Endothelial cell of umbilical vein (primary cell): ENCODE data around the gene ST3GAL4. TPM values are rescaled to one million over a fixed set of nuclear protein-coding genes. Genes with fewer than 3 reads are reported as not detected.

ENCODE experiments used
- BruUV-seq: library from RNA; stranded (reverse); fragments of 400-500 nt; replicated peaks from 2 replicates; lab custom pipeline; 2021; lab: Mats Ljungman, UMichigan
- CTCF ChIA-PET: fragments of 300-600, 350-600 bp; sonication (Branson Sonifier 250); formaldehyde crosslinking; loops from one replicate; lab custom pipeline; 2021; ENCODE audit warnings: antibody characterized with exemption, inconsistent platforms; lab: Charles Lee
- POLR2A ChIA-PET: fragments of 300-600, 350-600 bp; sonication (Branson Sonifier 250); formaldehyde crosslinking; loops from one replicate; lab custom pipeline; 2021; ENCODE audit warnings: antibody characterized with exemption, inconsistent platforms; lab: Charles Lee
- DNase-seq: peaks from one replicate; pipeline ENCODE4 v3.0.0-alpha.2; 2011; ENCODE audit warnings: low read depth, low spot score
- FAIRE-seq: peaks from 2 replicates; lab custom pipeline; 2011; peaks lifted over from hg19 to GRCh38; lab: Jason Lieb, UNC
- H2AFZ ChIP-seq: 2 replicates; pipeline ENCODE4 v1.6.0; 2012; ENCODE audit warnings: low read depth, low read length, control low read depth, inconsistent platforms
- H3K27ac ChIP-seq: 2 replicates; pipeline ENCODE4 v1.5.1; 2011; ENCODE audit warnings: low read depth, mild to moderate bottlenecking, control low read depth, low read length, moderate library complexity; ENCODE audit not compliant: insufficient read depth
- H3K27me3 ChIP-seq, 2 experiments: 2 replicates each; pipeline versions ENCODE4 v1.6.0 to v1.6.1; 2011; ENCODE audit warnings: low read length in 2 of 2, mixed read lengths in 1 of 2; ENCODE audit not compliant: control insufficient read depth in 2 of 2, insufficient read depth in 2 of 2
- H3K36me3 ChIP-seq, 2 experiments: 2 replicates in 1 of 2; 3 replicates in 1 of 2; pipeline ENCODE4 v1.5.1; 2011; ENCODE audit warnings: low read length in 2 of 2, mild to moderate bottlenecking in 1 of 2, moderate library complexity in 1 of 2; ENCODE audit not compliant: control insufficient read depth in 2 of 2, insufficient read depth in 2 of 2; ENCODE audit errors: extremely low read depth in 1 of 2
- H3K4me1 ChIP-seq: 3 replicates; pipeline ENCODE4 v1.5.1; 2011; ENCODE audit warnings: mild to moderate bottlenecking, low read length; ENCODE audit not compliant: control insufficient read depth, insufficient read depth; ENCODE audit errors: extremely low read depth
- H3K4me2 ChIP-seq: 2 replicates; pipeline ENCODE4 v1.6.1; 2011; ENCODE audit warnings: low read length, control low read depth, mixed read lengths; ENCODE audit not compliant: insufficient read depth
- H3K4me3 ChIP-seq, 3 experiments: fragments of 200-600 bp in 1 of 3; sonication (generic), shearing (Covaris generic) in 1 of 3; replicated peaks in 1 of 3; 2 replicates each; pipeline ENCODE4 v1.5.1; 2011 to 2016; ENCODE audit warnings: control low read depth in 3 of 3, low read length in 3 of 3, mild to moderate bottlenecking in 2 of 3, inconsistent platforms in 1 of 3, low read depth in 1 of 3, moderate library complexity in 1 of 3; ENCODE audit not compliant: insufficient read depth in 1 of 3
- H3K79me2 ChIP-seq: 2 replicates; pipeline ENCODE4 v1.6.0; 2012; ENCODE audit warnings: low read length, inconsistent platforms; ENCODE audit not compliant: control insufficient read depth, insufficient read depth
- H3K9ac ChIP-seq: replicated peaks from 2 replicates; pipeline ENCODE3; 2011; ENCODE audit warnings: low read length, control low read depth; ENCODE audit not compliant: insufficient read depth; ENCODE audit errors: extremely low read depth
- H3K9me1 ChIP-seq: replicated peaks from 3 replicates; pipeline ENCODE4 v1.6.0; 2011; ENCODE audit warnings: mild to moderate bottlenecking, low read length; ENCODE audit not compliant: control insufficient read depth, insufficient read depth; ENCODE audit errors: extremely low read depth
- H3K9me3 ChIP-seq: replicated peaks from 2 replicates; pipeline ENCODE4 v1.5.1; 2012; ENCODE audit warnings: low read length, inconsistent platforms; ENCODE audit not compliant: control insufficient read depth, insufficient read depth
- H4K20me1 ChIP-seq: replicated peaks from 2 replicates; pipeline ENCODE3; 2011; ENCODE audit warnings: mild to moderate bottlenecking, low read length; ENCODE audit not compliant: control insufficient read depth, insufficient read depth; ENCODE audit errors: extremely low read depth
- EZH2 ChIP-seq: IDR thresholded peaks from 2 replicates; pipeline ENCODE4 v1.6.1; 2012; ENCODE audit warnings: borderline replicate concordance, low read depth, mild to moderate bottlenecking, moderate library complexity, low read length, inconsistent platforms; ENCODE audit not compliant: severe bottlenecking
- FOS ChIP-seq: IDR thresholded peaks from 2 replicates; pipeline ENCODE4 v1.6.1; 2011; ENCODE audit warnings: mild to moderate bottlenecking, low read length, moderate library complexity, borderline replicate concordance; ENCODE audit not compliant: insufficient read depth
- JUN ChIP-seq: IDR thresholded peaks from 2 replicates; pipeline ENCODE4 v1.6.1; 2011; ENCODE audit warnings: borderline replicate concordance, low read depth; ENCODE audit not compliant: insufficient read length, insufficient read depth
- MYC ChIP-seq: IDR thresholded peaks from one replicate; pipeline ENCODE4 v1.6.1; 2011; ENCODE audit warnings: mild to moderate bottlenecking, low read depth, low read length
- POLR2A ChIP-seq: IDR thresholded peaks from 2 replicates; pipeline ENCODE4 v1.6.1; 2012; ENCODE audit warnings: low read depth, mild to moderate bottlenecking, control low read depth, low read length
- POLR2AphosphoS5 ChIP-seq: IDR thresholded peaks from 2 replicates; pipeline ENCODE4 v1.6.1; 2012; ENCODE audit warnings: low read depth, mild to moderate bottlenecking, control low read depth, low read length, moderate library complexity; ENCODE audit not compliant: insufficient read depth
- dilution Hi-C: fragments of 300-500 bp; cut with MboI; formaldehyde crosslinking; loops from one replicate; pipeline ENCODE4 v1.15.0; 2019; ENCODE audit warnings: low sequenced_read_pairs; ENCODE audit not compliant: extremely low pct_ligation_motif_present
- intact Hi-C: fragments of 100-400 bp; cut with micrococcal nuclease; formaldehyde crosslinking; loops from one replicate; pipeline ENCODE4 v1.10.0; 2022
- polyA plus RNA-seq, 4 experiments: library from polyadenylated mRNA; depleted of rRNA in 3 of 4; stranded (reverse) in 3 of 4; unstranded in 1 of 4; fragments of >200 nt; gene quantifications; 2 replicates each; pipeline versions ENCODE4 v1.2.1 to v1.2.3, GENCODE V29; 2011 to 2012; ENCODE audit warnings: missing spikeins in 1 of 4
- total RNA-seq: library from RNA; stranded (reverse); gene quantifications from 2 replicates; pipeline ENCODE4 v1.2.3, GENCODE V29; 2021
- TF ChIP-seq, protein P1 (sequence below), 2 donors: IDR thresholded peaks; 1 replicate in 1 of 2; 2 replicates in 1 of 2; pipeline ENCODE4 v1.5.1; 2011; ENCODE audit warnings: low read length in 2 of 2, mild to moderate bottlenecking in 2 of 2, moderate library complexity in 2 of 2, control low read depth in 1 of 2, inconsistent platforms in 1 of 2, low read depth in 1 of 2; ENCODE audit not compliant: insufficient read depth in 1 of 2; ENCODE audit errors: extremely low read depth in 1 of 2

Gene ST3GAL4
- total and polyA plus RNA-seq, 2 donors (not counting 3 experiments of a cell fraction or from before 2014, with no cell fraction given): 17.7 to 19.4 TPM

DNA sequence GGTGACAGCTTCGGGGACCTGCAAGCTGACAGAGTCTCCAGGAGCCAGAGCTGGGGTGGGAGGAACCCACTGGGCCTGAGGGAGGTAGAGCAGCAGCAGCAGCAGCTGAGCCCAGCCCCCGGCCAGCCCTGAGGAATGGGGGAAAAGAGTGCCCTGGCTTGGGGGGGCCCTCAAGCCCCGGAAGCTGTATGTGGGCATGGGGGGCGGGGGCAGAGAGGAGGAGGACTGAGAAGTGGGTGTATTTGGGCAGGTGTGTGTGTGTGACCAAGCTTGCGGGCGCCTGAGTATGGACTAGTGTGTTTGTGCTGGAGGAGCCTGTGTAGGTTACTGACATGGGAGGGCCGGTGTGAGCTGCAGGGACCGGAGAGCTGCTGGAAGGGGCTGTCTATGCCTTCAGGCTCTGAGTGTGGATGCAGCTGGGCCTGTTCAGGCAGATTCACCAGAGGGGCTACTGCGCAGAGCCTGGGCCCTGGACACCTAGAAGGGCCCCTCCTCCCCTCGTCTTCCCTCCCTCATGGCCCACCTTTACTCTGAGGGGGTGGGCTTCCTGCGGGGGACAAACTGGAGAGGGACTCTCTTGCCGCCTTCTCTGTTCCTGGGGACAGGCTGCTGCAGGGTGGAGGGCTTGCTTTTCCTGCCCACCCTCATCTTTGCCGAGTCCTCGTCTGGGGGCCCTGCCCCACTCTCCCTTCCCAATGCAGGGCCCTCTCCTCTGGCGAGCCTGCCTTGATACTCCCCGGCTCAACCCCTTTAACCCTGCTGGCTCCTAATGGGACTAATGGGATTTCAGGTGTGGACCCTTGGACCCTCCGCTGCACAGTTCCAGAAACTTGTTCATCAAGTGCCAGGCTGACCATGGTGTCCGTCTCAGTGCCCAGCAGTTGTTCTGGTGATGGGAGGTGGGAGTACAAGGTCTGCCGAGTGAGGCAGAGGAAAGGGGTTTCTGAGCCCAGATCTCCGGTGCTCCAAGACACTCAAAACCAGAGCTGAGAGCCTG lies 28.2 kb downstream of the ST3GAL4 start:
- Histone ChIP-seq H3K79me2 (no peaks in the 10 kb centered on the region), H3K27me3 (no peaks in the 10 kb centered on the region), H3K27ac (no peak overlapping the region), H3K9me3 (no peaks in the 10 kb centered on the region), H4K20me1 (no peaks in the 10 kb centered on the region), H3K4me1 (no peaks in the 10 kb centered on the region), H3K36me3 (no peaks in the 10 kb centered on the region), H2AFZ (no peak overlapping the region), H3K4me2 (no peak overlapping the region), H3K9me1 (no peaks in the 10 kb centered on the region), H3K9ac (no peak overlapping the region), H3K4me3 (no peak overlapping the region)
- TF ChIP-seq MYC: no peak
- TF ChIP-seq FOS: no peak
- TF ChIP-seq POLR2A: no peak
- no peak for TF ChIP-seq EZH2
- TF ChIP-seq POLR2AphosphoS5: no peak
- no peak for TF ChIP-seq JUN
- TF ChIP-seq, protein P1, sequence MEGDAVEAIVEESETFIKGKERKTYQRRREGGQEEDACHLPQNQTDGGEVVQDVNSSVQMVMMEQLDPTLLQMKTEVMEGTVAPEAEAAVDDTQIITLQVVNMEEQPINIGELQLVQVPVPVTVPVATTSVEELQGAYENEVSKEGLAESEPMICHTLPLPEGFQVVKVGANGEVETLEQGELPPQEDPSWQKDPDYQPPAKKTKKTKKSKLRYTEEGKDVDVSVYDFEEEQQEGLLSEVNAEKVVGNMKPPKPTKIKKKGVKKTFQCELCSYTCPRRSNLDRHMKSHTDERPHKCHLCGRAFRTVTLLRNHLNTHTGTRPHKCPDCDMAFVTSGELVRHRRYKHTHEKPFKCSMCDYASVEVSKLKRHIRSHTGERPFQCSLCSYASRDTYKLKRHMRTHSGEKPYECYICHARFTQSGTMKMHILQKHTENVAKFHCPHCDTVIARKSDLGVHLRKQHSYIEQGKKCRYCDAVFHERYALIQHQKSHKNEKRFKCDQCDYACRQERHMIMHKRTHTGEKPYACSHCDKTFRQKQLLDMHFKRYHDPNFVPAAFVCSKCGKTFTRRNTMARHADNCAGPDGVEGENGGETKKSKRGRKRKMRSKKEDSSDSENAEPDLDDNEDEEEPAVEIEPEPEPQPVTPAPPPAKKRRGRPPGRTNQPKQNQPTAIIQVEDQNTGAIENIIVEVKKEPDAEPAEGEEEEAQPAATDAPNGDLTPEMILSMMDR (IDR thresholded peaks at IDR 0.05; ENCODE audit: extremely low read depth in 1 of 2, insufficient read depth in 1 of 2, low read depth in 1 of 2, low read length in 2 of 2): no peak
- dilution Hi-C loops: no loop called here
- BruUV-seq: no TSS peak
- CTCF ChIA-PET: no interaction called here
- FAIRE-seq (no peak), DNase-seq (no peak)
- POLR2A ChIA-PET: no interaction called here
- intact Hi-C loops: no loop called here
